Activated effector memory CD4-positive, alpha-beta T cell treated with anti-CD3 and anti-CD28 coated beads, Interleukin-2, amount 50 U/mL, for 16 hours (primary cell): ENCODE data around the gene RGL3.
"Not testable (repeated sequence)": the region's sequence is repeated elsewhere in the genome, so short reads cannot be mapped to it uniquely, and the experiment has no call there.

ENCODE experiments used
- DNase-seq: peaks from one replicate; pipeline ENCODE4 v3.0.0-alpha.2; 2020

The RGL3 gene, protein sequence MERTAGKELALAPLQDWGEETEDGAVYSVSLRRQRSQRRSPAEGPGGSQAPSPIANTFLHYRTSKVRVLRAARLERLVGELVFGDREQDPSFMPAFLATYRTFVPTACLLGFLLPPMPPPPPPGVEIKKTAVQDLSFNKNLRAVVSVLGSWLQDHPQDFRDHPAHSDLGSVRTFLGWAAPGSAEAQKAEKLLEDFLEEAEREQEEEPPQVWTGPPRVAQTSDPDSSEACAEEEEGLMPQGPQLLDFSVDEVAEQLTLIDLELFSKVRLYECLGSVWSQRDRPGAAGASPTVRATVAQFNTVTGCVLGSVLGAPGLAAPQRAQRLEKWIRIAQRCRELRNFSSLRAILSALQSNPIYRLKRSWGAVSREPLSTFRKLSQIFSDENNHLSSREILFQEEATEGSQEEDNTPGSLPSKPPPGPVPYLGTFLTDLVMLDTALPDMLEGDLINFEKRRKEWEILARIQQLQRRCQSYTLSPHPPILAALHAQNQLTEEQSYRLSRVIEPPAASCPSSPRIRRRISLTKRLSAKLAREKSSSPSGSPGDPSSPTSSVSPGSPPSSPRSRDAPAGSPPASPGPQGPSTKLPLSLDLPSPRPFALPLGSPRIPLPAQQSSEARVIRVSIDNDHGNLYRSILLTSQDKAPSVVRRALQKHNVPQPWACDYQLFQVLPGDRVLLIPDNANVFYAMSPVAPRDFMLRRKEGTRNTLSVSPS

GRCh38 chr19:11418549-11419506 lies at the start of gene RGL3:
Gene RGL3 (minus strand): TSS chr19:11419314. CDS start chr19:11419278, 36 bp downstream.
- DNase-seq = peak; percentile 64

DNA sequence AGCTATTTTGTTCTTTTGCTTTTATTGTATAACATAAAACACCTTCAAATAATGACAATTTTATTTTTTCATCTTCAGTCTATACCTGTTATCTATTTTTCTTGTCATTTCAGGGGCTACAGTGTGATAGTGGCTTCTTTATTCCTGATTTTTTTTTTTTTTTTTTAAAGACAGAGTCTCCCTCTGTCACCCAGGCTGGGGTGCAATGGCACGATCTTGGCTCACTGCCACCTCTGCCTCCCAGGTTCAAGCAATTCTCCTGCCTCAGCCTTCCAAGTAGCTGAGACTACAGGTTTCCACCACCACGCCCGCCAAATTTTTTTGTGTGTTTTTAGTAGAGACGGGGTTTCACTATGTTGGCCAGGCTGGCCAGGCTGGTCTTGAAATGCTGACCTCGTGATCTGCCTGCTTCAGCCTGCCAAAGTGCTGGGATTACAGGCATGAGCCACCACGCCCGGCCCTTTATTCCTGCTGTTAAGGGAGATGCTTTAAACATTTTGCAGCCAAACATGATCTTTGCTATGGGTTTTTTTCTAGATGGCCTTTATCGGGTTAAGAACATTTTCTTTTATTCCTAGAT lies 49.2 kb upstream of the RGL3 start:
- DNase-seq = not testable (repeated sequence)

GRCh38 chr19:11465600-11465999 lies 46.5 kb upstream of the RGL3 start:
- no peak for DNase-seq

- no peak for DNase-seq
These were observed 45.5 kb upstream of the RGL3 start for GRCh38 chr19:11464333-11465265.

- DNase-seq = peak; percentile 67
These were observed 44.3 kb upstream of the RGL3 start for GRCh38 chr19:11463391-11463790.

DNA sequence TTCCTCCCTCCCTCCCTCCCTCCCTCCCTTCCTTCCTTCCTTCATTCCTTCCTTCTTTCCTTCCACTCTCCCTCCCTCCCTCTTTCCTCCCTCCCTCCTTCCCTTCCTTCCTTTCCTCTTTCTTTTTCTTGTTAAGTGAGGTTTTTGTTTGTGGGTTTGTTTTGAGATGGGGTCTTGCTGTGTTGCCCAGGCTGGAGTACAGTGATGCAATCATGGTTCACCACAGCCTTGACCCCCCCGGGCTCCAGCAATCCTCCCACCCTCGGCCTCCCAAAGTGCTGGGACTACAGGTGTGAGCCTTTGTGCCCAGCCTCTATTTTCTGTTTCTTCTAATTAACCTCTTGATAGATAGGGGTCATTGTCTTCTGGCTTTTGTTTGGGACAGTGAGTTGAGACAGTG lies 42.3 kb upstream of the RGL3 start:
- no peak for DNase-seq

- no peak for DNase-seq
These were observed 41.1 kb upstream of the RGL3 start for GRCh38 chr19:11460207-11460606.

- not testable (repeated sequence) for DNase-seq
These were observed 39.8 kb upstream of the RGL3 start for GRCh38 chr19:11458912-11459311.

- no peak for DNase-seq
These were observed 39.3 kb upstream of the RGL3 start for GRCh38 chr19:11458236-11458900.

- no peak for DNase-seq
These were observed 38.7 kb upstream of the RGL3 start for GRCh38 chr19:11457831-11458230.

DNA sequence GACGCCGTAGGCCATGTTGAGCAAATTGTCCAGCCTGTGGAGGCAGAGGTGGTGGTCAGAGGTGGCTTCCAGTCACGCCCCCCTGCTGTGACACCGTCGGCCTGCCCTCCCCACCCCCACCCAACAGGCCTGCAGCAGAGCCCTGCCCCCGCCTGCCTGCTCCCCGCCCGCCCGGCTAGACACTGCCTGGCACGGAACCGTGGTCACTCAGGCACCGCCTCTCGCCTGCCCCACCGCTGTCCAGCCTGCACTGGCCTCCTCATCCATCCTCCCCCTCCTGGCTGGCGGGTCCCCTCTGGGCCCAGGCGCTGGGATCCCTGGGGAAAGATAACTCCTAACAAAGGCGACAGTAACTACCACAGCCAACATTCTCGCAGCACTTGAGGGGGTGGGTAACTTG lies 38.0 kb upstream of the RGL3 start:
- no peak for DNase-seq

DNA sequence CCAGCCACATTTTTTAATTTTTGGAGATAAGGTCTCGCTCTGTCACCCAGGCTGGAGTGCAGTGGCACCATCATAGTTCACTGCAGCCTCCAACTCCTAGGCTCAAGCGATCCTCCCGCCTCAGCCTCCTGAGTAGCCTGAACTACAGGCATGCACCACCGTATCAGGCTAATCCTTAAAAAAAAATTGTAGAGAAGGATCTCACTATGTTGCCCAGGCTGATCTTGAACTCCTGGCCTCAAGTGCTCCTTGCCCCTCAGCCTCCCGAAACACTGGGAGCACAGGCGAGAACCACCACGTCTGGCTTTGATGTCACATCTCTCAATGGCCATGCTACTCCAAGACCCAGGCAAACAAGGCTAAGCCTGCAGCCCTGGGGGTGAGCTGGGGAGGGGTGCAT lies 37.5 kb upstream of the RGL3 start:
- no peak for DNase-seq

DNA sequence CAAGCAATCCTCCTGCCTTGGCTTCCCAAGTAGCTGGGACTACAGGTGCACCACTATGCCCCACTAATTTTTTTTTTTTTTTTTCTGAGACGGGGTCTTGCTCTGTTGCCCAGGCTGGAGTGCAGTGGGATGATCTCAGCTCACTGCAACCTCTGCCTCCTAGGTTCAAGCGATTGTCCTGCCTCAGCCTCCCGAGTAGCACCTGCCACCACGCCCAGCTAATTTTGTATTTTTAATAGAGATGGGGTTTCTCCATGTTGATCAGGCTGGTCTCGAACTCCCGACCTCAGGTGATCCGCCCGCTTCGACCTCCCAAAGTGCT lies 36.1 kb upstream of the RGL3 start:
- not testable (repeated sequence) for DNase-seq

DNA sequence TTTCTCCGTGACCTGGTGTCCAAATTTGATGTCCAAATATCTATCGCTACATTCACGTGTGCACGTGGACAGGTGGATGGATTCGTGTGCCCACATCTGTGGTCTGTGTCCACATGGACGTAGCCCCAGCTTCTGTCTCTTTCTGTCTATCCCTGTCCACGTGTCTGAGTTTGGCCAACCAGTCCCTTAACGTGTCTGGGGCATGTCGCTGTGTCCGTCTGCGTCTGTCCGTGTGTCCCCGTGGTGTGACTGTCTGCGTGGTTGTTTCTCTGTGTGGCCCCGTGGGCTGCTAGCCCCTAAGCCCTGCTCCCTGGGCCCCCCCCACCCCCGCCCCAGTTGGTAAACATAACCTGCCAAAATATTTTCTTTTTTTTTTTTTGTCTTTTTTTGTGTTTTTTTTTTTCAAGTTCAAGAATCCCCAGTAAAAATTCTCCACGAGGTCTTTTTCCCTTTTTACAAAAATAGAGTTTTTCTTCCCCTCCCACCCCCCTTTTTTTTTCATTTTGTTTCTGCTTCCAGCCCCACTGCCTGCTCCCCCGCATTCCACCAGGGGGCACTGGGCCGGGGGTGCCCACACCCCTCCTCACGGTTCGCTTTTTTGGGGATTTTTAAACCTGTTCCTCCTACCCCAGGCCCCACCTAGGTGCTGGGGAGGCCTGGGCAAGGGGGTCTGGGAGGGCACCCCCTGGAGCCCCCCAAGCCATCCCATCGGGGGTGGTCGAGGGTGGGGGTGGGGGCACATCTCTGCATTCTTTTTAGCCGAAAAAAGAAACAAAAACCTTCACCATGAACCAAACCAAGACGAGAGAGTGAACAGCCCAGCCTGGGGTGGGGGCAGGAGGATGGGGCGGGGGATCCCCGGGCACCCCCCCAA lies 34.6 kb upstream of the RGL3 start:
- no peak for DNase-seq

- no peak for DNase-seq
These were observed 33.7 kb upstream of the RGL3 start for GRCh38 chr19:11452620-11453310.

DNA sequence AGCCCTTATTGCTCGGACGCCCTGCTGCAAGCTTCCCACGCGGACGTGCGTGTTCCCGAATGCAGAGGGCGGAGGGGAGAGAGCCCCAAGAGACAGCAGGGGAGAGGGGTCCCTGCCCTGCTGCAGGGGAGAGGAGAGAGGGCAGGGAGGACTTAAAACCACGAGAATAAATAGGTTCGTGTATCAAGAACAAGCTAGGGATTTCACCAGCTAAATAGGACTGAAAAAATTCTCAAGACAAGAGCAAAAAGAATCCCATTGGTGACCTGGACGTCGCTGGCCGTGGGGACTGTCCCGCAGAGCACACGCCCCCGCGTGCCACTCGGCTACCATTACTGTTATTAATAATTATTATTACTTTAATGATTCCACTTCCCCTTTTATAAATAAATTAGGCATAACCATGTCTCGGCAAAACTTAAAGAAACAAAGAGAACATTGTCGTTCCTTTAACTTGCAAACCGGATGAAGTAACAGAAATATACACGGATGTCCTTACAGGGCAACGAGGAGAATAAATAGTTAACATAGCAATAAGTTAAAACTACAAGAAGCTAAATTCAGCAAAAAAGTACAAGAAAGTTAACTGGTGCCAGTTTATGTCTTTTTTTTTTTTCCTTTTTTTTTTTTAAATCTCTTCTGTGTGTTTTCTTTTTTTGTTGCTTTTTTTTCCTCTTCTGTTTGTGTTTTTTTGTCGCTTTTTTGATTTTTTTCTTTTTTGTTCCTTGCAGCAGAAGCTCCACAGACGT lies 32.9 kb upstream of the RGL3 start:
- DNase-seq = no peak

- DNase-seq = no peak
These were observed 32.3 kb upstream of the RGL3 start for GRCh38 chr19:11451327-11451870.

DNA sequence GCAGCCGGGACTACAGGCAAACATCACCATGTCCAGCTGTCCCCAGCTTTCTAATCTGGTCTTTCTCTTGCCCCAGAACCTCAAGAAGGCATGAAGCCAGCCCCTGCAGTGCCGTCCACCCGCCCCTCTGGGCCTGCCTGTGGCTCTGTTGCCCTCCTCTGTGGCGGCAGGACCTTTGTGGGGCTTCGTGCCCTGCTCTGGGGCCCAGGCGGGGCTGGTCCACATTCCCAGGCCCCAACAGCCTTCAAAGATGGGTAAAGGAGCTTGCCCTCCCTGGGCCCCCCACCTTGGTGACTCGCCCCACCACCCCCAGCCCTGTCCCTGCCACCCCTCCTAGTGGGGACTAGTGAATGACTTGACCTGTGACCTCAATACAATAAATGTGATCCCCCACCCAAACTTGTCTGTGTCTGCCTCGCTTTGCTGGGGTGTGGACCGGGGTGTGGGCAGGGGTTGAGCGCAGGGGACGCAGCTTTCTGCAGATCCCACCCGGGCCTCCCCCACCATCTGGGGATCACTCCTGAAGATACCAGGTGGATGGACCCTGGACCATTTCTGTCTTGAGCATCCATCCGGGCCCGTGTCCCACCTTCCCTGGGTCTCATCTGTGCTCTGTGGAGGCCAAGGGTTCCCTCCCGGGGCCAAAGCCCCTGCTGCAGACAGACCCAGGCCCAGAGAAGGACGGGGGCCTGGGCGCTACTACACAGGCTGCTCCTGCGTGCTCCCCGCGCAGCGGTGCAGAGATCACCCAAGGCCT lies 31.6 kb upstream of the RGL3 start:
- no peak for DNase-seq
